ENCODE results near the gene USP47. TPM values are rescaled to one million over a fixed set of nuclear protein-coding genes. Genes with fewer than 3 reads are reported as not detected.

USP47 gene
- total RNA-seq, 1 experiment from 2014 or later = 45.9 TPM

DNA sequence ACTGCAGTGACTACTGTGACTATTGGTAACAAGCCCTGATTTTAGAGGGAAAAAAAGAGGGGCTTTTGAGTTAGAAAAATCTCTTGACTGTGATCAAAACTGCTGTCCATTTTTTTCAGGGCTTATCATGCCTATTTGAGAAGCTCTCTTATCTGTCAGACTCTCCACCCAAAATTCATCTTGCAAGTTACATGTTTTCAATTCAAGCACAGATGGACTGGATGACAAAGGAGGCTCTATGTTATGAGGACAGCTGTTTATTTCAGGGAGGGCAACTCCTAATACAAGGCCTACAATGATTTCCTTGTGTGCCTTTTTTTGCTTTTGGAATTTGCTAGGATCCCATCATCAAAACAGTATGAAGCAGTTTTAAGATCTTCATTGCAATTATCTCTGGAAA, 35.2 kb upstream of the USP47 start:
- intact Hi-C loops (cut with micrococcal nuclease; ENCODE audit: unreplicated experiment) = no loop called here

DNA sequence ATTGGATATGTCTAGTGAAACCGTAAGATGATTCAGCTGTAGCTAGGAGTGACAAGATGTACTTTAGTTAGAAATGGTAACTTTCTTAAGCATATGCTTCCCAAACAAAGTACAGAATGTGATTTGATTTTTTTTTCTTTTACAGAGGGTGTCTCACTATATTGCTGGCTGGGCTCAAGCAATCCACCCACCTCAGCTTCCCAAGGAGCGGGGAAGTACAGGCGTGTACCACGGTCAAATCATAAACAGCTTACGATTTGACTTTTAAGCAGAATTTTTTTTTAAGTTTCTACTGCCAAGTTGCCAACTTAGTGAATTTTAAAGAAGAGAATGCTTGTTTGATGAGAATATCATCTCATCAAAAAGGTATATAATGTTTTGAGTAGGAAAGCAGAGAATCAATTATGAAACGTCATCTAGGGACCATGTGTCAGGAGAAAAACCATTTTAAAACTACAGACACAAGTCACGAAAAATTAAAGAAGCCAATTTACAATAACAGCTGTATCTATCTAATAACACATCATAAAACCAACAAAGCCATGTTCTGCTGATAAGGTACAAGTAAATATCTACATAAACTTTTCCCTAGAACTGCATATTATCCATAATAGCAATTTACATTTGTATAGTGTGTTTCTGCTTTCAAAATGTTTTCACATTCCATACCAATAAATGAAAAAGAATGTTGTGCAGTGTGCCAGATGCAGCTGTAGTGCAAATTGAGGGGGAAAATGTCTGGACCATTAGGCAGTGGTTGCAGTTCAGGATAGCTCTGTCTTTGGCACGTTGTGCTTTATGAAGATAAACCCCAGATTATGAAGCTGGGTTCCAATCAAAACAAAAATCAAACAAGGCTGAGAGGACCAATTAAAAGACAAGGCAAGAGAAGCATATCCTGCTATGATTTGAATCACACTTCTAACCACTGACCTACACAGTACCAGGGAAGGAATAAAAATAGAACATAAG, 33.7 kb upstream of the USP47 start:
- H3K4me1 ChIP-seq (ENCODE audit: insufficient read depth, low read length, poor library complexity, severe bottlenecking) = no peaks in the 10 kb centered on the region
- ChIA-PET POLR2A (ENCODE audit: low non-redundant PET) (no interaction called here), CTCF (no interaction called here)

More for the DNA sequence above, 35.2 kb upstream of the USP47 start:
- TF ChIP-seq, protein P1, sequence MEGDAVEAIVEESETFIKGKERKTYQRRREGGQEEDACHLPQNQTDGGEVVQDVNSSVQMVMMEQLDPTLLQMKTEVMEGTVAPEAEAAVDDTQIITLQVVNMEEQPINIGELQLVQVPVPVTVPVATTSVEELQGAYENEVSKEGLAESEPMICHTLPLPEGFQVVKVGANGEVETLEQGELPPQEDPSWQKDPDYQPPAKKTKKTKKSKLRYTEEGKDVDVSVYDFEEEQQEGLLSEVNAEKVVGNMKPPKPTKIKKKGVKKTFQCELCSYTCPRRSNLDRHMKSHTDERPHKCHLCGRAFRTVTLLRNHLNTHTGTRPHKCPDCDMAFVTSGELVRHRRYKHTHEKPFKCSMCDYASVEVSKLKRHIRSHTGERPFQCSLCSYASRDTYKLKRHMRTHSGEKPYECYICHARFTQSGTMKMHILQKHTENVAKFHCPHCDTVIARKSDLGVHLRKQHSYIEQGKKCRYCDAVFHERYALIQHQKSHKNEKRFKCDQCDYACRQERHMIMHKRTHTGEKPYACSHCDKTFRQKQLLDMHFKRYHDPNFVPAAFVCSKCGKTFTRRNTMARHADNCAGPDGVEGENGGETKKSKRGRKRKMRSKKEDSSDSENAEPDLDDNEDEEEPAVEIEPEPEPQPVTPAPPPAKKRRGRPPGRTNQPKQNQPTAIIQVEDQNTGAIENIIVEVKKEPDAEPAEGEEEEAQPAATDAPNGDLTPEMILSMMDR (conservative IDR thresholded peaks at IDR 0.05; ENCODE audit: low read depth, low read length) = no peak
- no peak for TF ChIP-seq EZH2 (IDR thresholded peaks at IDR 0.05; ENCODE audit: borderline replicate concordance, low read depth, low read length, poor library complexity, severe bottlenecking)
- Histone ChIP-seq H3K4me1 (ENCODE audit: insufficient read depth, low read length, poor library complexity, severe bottlenecking) (no peaks in the 10 kb centered on the region), H3K27me3 (replicated peaks; ENCODE audit: insufficient read depth, low read depth, low read length, poor library complexity) (no peaks in the 10 kb centered on the region), H3K4me3 (ENCODE audit: low read depth, low read length, poor library complexity, severe bottlenecking) (no peak overlapping the region), H3K9me3 (ENCODE audit: low read depth, low read length, poor library complexity, severe bottlenecking) (no peaks in the 10 kb centered on the region), H3K27ac (ENCODE audit: low read depth, low read length, poor library complexity, severe bottlenecking) (no peak overlapping the region), H3K36me3 (ENCODE audit: insufficient read depth, low read length, poor library complexity, severe bottlenecking) (no peaks in the 10 kb centered on the region)
- DNase-seq (ENCODE audit: low spot score) = no peak
- CTCF ChIA-PET = no interaction called here
- BruUV-seq (replicated peaks) = no TSS peak
- POLR2A ChIA-PET (ENCODE audit: low non-redundant PET) = no interaction called here

DNA sequence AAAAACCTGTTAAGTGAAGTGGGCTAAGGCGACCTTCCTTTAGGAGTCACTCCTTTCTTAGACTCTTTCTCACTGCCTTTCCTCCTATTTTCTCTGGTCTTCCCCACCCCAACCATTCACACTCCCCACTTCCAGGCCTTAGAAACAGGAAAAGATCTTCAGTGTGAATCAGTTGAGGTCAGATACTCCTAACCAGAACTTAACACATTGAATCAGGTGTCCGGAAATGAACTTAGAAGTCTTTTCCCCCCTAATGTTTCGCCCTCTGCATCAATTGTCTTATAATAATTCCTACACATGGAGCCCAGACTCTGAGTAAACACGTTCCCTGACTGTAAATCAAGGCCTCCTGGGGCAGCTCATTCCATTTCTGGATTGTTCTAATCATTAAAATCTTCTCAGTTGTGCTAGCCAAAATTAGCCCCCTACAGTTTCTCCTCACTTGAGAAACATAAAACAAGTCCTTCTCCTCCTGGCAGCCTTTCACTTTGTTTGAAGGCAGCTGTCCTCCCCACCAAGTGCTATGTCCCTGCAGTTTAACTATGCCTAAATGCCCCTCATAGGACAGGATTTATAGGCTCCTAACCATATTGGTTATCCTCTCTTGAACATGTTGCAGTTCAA, 32.7 kb upstream of the USP47 start:
- Histone ChIP-seq H3K27ac (ENCODE audit: low read depth, low read length, poor library complexity, severe bottlenecking) (no peak overlapping the region), H3K27me3 (replicated peaks; ENCODE audit: insufficient read depth, low read depth, low read length, poor library complexity) (no peaks in the 10 kb centered on the region), H3K4me3 (ENCODE audit: low read depth, low read length, poor library complexity, severe bottlenecking) (no peak overlapping the region), H3K4me1 (ENCODE audit: insufficient read depth, low read length, poor library complexity, severe bottlenecking) (no peaks in the 10 kb centered on the region), H3K36me3 (ENCODE audit: insufficient read depth, low read length, poor library complexity, severe bottlenecking) (no peaks in the 10 kb centered on the region), H3K9me3 (ENCODE audit: low read depth, low read length, poor library complexity, severe bottlenecking) (no peaks in the 10 kb centered on the region)
- TF ChIP-seq, protein P1 (conservative IDR thresholded peaks at IDR 0.05; ENCODE audit: low read depth, low read length) = no peak
- no peak for TF ChIP-seq EZH2 (IDR thresholded peaks at IDR 0.05; ENCODE audit: borderline replicate concordance, low read depth, low read length, poor library complexity, severe bottlenecking)
- POLR2A ChIA-PET (ENCODE audit: low non-redundant PET) = no interaction called here
- CTCF ChIA-PET = no interaction called here
- peak; percentile 36 for DNase-seq (ENCODE audit: low spot score)
- intact Hi-C loops (cut with micrococcal nuclease; ENCODE audit: unreplicated experiment) = no loop called here
- no TSS peak for BruUV-seq (replicated peaks)

More for the DNA sequence above, 33.7 kb upstream of the USP47 start:
- intact Hi-C loops (cut with micrococcal nuclease; ENCODE audit: unreplicated experiment) = no loop called here
- no peak overlapping the region for H3K27ac ChIP-seq (ENCODE audit: low read depth, low read length, poor library complexity, severe bottlenecking)
- no peaks in the 10 kb centered on the region for H3K36me3 ChIP-seq (ENCODE audit: insufficient read depth, low read length, poor library complexity, severe bottlenecking)
- no peak overlapping the region for H3K4me3 ChIP-seq (ENCODE audit: low read depth, low read length, poor library complexity, severe bottlenecking)
- no peaks in the 10 kb centered on the region for H3K27me3 ChIP-seq (replicated peaks; ENCODE audit: insufficient read depth, low read depth, low read length, poor library complexity)
- DNase-seq (ENCODE audit: low spot score) = no peak
- H3K9me3 ChIP-seq (ENCODE audit: low read depth, low read length, poor library complexity, severe bottlenecking) = no peaks in the 10 kb centered on the region
- TF ChIP-seq, protein P1 (conservative IDR thresholded peaks at IDR 0.05; ENCODE audit: low read depth, low read length) = no peak
- TF ChIP-seq EZH2 (IDR thresholded peaks at IDR 0.05; ENCODE audit: borderline replicate concordance, low read depth, low read length, poor library complexity, severe bottlenecking) = no peak
- BruUV-seq (replicated peaks) = no TSS peak
